Endothelial cell of umbilical vein (primary cell): ENCODE measurements around the gene ASS1. TPM values are rescaled to one million over a fixed set of nuclear protein-coding genes. Genes with fewer than 3 reads are reported as not detected.

Experiments used
- BruUV-seq: library from RNA; stranded (reverse); fragments of 400-500 nt; replicated peaks from 2 replicates; lab custom pipeline; 2021; lab: Mats Ljungman, UMichigan
- CTCF ChIA-PET: fragments of 300-600, 350-600 bp; sonication (Branson Sonifier 250); formaldehyde crosslinking; loops from one replicate; lab custom pipeline; 2021; ENCODE audit warnings: antibody characterized with exemption, inconsistent platforms; lab: Charles Lee
- POLR2A ChIA-PET: fragments of 300-600, 350-600 bp; sonication (Branson Sonifier 250); formaldehyde crosslinking; loops from one replicate; lab custom pipeline; 2021; ENCODE audit warnings: antibody characterized with exemption, inconsistent platforms; lab: Charles Lee
- DNase-seq: peaks from one replicate; pipeline ENCODE4 v3.0.0-alpha.2; 2011; ENCODE audit warnings: low read depth, low spot score
- FAIRE-seq: peaks from 2 replicates; lab custom pipeline; 2011; peaks lifted over from hg19 to GRCh38; lab: Jason Lieb, UNC
- H2AFZ ChIP-seq: 2 replicates; pipeline ENCODE4 v1.6.0; 2012; ENCODE audit warnings: low read depth, low read length, control low read depth, inconsistent platforms
- H3K27ac ChIP-seq: 2 replicates; pipeline ENCODE4 v1.5.1; 2011; ENCODE audit warnings: low read depth, mild to moderate bottlenecking, control low read depth, low read length, moderate library complexity; ENCODE audit not compliant: insufficient read depth
- H3K27me3 ChIP-seq, 2 experiments: 2 replicates each; pipeline versions ENCODE4 v1.6.0 to v1.6.1; 2011; ENCODE audit warnings: low read length in 2 of 2, mixed read lengths in 1 of 2; ENCODE audit not compliant: control insufficient read depth in 2 of 2, insufficient read depth in 2 of 2
- H3K36me3 ChIP-seq, 2 experiments: 2 replicates in 1 of 2; 3 replicates in 1 of 2; pipeline ENCODE4 v1.5.1; 2011; ENCODE audit warnings: low read length in 2 of 2, mild to moderate bottlenecking in 1 of 2, moderate library complexity in 1 of 2; ENCODE audit not compliant: control insufficient read depth in 2 of 2, insufficient read depth in 2 of 2; ENCODE audit errors: extremely low read depth in 1 of 2
- H3K4me1 ChIP-seq: 3 replicates; pipeline ENCODE4 v1.5.1; 2011; ENCODE audit warnings: mild to moderate bottlenecking, low read length; ENCODE audit not compliant: control insufficient read depth, insufficient read depth; ENCODE audit errors: extremely low read depth
- H3K4me2 ChIP-seq: 2 replicates; pipeline ENCODE4 v1.6.1; 2011; ENCODE audit warnings: low read length, control low read depth, mixed read lengths; ENCODE audit not compliant: insufficient read depth
- H3K4me3 ChIP-seq, 3 experiments: fragments of 200-600 bp in 1 of 3; sonication (generic), shearing (Covaris generic) in 1 of 3; replicated peaks in 1 of 3; 2 replicates each; pipeline ENCODE4 v1.5.1; 2011 to 2016; ENCODE audit warnings: control low read depth in 3 of 3, low read length in 3 of 3, mild to moderate bottlenecking in 2 of 3, inconsistent platforms in 1 of 3, low read depth in 1 of 3, moderate library complexity in 1 of 3; ENCODE audit not compliant: insufficient read depth in 1 of 3
- H3K79me2 ChIP-seq: 2 replicates; pipeline ENCODE4 v1.6.0; 2012; ENCODE audit warnings: low read length, inconsistent platforms; ENCODE audit not compliant: control insufficient read depth, insufficient read depth
- H3K9ac ChIP-seq: replicated peaks from 2 replicates; pipeline ENCODE3; 2011; ENCODE audit warnings: low read length, control low read depth; ENCODE audit not compliant: insufficient read depth; ENCODE audit errors: extremely low read depth
- H3K9me1 ChIP-seq: replicated peaks from 3 replicates; pipeline ENCODE4 v1.6.0; 2011; ENCODE audit warnings: mild to moderate bottlenecking, low read length; ENCODE audit not compliant: control insufficient read depth, insufficient read depth; ENCODE audit errors: extremely low read depth
- H3K9me3 ChIP-seq: replicated peaks from 2 replicates; pipeline ENCODE4 v1.5.1; 2012; ENCODE audit warnings: low read length, inconsistent platforms; ENCODE audit not compliant: control insufficient read depth, insufficient read depth
- H4K20me1 ChIP-seq: replicated peaks from 2 replicates; pipeline ENCODE3; 2011; ENCODE audit warnings: mild to moderate bottlenecking, low read length; ENCODE audit not compliant: control insufficient read depth, insufficient read depth; ENCODE audit errors: extremely low read depth
- EZH2 ChIP-seq: IDR thresholded peaks from 2 replicates; pipeline ENCODE4 v1.6.1; 2012; ENCODE audit warnings: borderline replicate concordance, low read depth, mild to moderate bottlenecking, moderate library complexity, low read length, inconsistent platforms; ENCODE audit not compliant: severe bottlenecking
- FOS ChIP-seq: IDR thresholded peaks from 2 replicates; pipeline ENCODE4 v1.6.1; 2011; ENCODE audit warnings: mild to moderate bottlenecking, low read length, moderate library complexity, borderline replicate concordance; ENCODE audit not compliant: insufficient read depth
- GATA2 ChIP-seq: IDR thresholded peaks from 2 replicates; pipeline ENCODE4 v1.7.0; 2011; ENCODE audit warnings: low read depth, mild to moderate bottlenecking, moderate library complexity, mixed read lengths, low read length; ENCODE audit not compliant: insufficient read length, insufficient read depth
- JUN ChIP-seq: IDR thresholded peaks from 2 replicates; pipeline ENCODE4 v1.6.1; 2011; ENCODE audit warnings: borderline replicate concordance, low read depth; ENCODE audit not compliant: insufficient read length, insufficient read depth
- MAX ChIP-seq: IDR thresholded peaks from 2 replicates; pipeline ENCODE4 v1.6.1; 2011; ENCODE audit not compliant: insufficient read depth, insufficient read length
- MYC ChIP-seq: IDR thresholded peaks from one replicate; pipeline ENCODE4 v1.6.1; 2011; ENCODE audit warnings: mild to moderate bottlenecking, low read depth, low read length
- POLR2A ChIP-seq: IDR thresholded peaks from 2 replicates; pipeline ENCODE4 v1.6.1; 2012; ENCODE audit warnings: low read depth, mild to moderate bottlenecking, control low read depth, low read length
- POLR2AphosphoS5 ChIP-seq: IDR thresholded peaks from 2 replicates; pipeline ENCODE4 v1.6.1; 2012; ENCODE audit warnings: low read depth, mild to moderate bottlenecking, control low read depth, low read length, moderate library complexity; ENCODE audit not compliant: insufficient read depth
- dilution Hi-C: fragments of 300-500 bp; cut with MboI; formaldehyde crosslinking; loops from one replicate; pipeline ENCODE4 v1.15.0; 2019; ENCODE audit warnings: low sequenced_read_pairs; ENCODE audit not compliant: extremely low pct_ligation_motif_present
- intact Hi-C: fragments of 100-400 bp; cut with micrococcal nuclease; formaldehyde crosslinking; loops from one replicate; pipeline ENCODE4 v1.10.0; 2022
- polyA plus RNA-seq, 4 experiments: library from polyadenylated mRNA; depleted of rRNA in 3 of 4; stranded (reverse) in 3 of 4; unstranded in 1 of 4; fragments of >200 nt; gene quantifications; 2 replicates each; pipeline versions ENCODE4 v1.2.1 to v1.2.3, GENCODE V29; 2011 to 2012; ENCODE audit warnings: missing spikeins in 1 of 4
- total RNA-seq: library from RNA; stranded (reverse); gene quantifications from 2 replicates; pipeline ENCODE4 v1.2.3, GENCODE V29; 2021
- TF ChIP-seq, protein P1 (sequence below), 2 donors: IDR thresholded peaks; 1 replicate in 1 of 2; 2 replicates in 1 of 2; pipeline ENCODE4 v1.5.1; 2011; ENCODE audit warnings: low read length in 2 of 2, mild to moderate bottlenecking in 2 of 2, moderate library complexity in 2 of 2, control low read depth in 1 of 2, inconsistent platforms in 1 of 2, low read depth in 1 of 2; ENCODE audit not compliant: insufficient read depth in 1 of 2; ENCODE audit errors: extremely low read depth in 1 of 2

The ASS1 gene
- total and polyA plus RNA-seq, 2 donors (not counting 3 experiments of a cell fraction or from before 2014, with no cell fraction given): 3.6 to 12.4 TPM

- intact Hi-C loops: no loop called here
- no peak overlapping the region for H3K27ac ChIP-seq
- no peak for DNase-seq
- FAIRE-seq: no peak
- H3K27me3 ChIP-seq: no peaks in the 10 kb centered on the region
- H3K36me3 ChIP-seq: no peaks in the 10 kb centered on the region
- no peaks in the 10 kb centered on the region for H3K9me3 ChIP-seq
- ChIA-PET CTCF (no interaction called here), POLR2A (no interaction called here)
- H3K4me2 ChIP-seq: no peak overlapping the region
- no peaks in the 10 kb centered on the region for H3K9me1 ChIP-seq
- H4K20me1 ChIP-seq: no peaks in the 10 kb centered on the region
- H3K4me3 ChIP-seq: no peak overlapping the region
- H3K4me1 ChIP-seq: no peaks in the 10 kb centered on the region
- H3K9ac ChIP-seq: no peak overlapping the region
- no peak overlapping the region for H2AFZ ChIP-seq
- TF ChIP-seq FOS (no peak), POLR2AphosphoS5 (no peak)
- no peaks in the 10 kb centered on the region for H3K79me2 ChIP-seq
- dilution Hi-C loops: no loop called here
- BruUV-seq: no TSS peak
These were observed 33.4 kb downstream of the ASS1 start for GRCh38 chr9:130478152-130478551.

DNA sequence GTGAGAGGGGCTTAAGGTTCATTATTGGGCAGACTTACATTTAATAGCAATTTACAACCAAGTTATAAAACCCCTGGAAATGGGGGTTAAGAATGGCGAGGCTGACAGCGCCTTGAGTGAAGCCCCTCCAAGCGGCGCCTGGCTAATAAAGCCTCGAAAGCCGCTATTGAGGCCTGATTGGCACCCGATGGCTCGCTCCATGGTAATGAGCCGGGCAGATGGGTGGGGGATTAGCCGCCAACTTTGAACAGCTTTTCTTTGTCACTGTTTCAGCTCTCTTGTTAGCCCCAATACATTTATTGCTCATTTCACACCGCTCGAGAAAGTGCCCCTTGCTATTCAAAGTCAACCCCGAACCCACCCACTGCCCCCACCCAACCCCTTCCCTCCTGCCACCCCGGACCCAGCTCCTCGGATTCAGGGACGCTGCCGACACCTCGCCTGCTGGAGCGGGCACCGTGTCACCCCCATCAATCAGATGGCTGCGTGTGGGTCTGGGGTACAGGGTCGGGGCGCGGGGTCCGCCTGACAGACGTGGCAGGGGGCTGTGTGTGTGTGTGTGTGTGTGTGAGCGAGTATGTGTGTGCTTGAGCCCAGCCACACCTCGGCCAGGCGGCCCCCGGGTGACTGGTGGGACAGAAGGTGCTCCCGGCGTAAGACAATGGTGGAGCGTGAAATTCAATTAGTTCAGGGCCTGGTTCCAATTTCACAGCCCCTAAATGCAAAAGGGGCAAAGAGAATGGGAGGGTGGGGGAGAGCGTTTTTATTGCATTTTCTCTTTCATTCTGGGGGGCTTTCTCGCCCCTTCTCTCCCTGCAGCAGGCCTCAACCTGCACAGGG is 34.2 kb downstream of the ASS1 start:
- FAIRE-seq (no peak), DNase-seq (no peak)
- H3K4me3 ChIP-seq: no peak overlapping the region
- H3K79me2 ChIP-seq: no peaks in the 10 kb centered on the region
- dilution Hi-C loops (no loop called here), intact Hi-C loops (no loop called here)
- no peak overlapping the region for H3K9ac ChIP-seq
- no peaks in the 10 kb centered on the region for H4K20me1 ChIP-seq
- no peaks in the 10 kb centered on the region for H3K9me1 ChIP-seq
- H3K4me2 ChIP-seq: no peak overlapping the region
- H2AFZ ChIP-seq: no peak overlapping the region
- H3K36me3 ChIP-seq: no peaks in the 10 kb centered on the region
- H3K9me3 ChIP-seq: no peaks in the 10 kb centered on the region
- H3K27ac ChIP-seq: no peak overlapping the region
- ChIA-PET CTCF (interaction anchor here (1.1 kb wide), 1 partner anchor 555 kb away, joined by 3 read pairs; no protein-coding TSS in a partner anchor), POLR2A (no interaction called here)
- H3K27me3 ChIP-seq: no peaks in the 10 kb centered on the region
- TF ChIP-seq EZH2 (no peak), FOS (no peak), JUN (no peak), POLR2A (no peak), MAX (no peak), MYC (no peak), POLR2AphosphoS5 (no peak), GATA2 (no peak)
- TF ChIP-seq, protein P1, sequence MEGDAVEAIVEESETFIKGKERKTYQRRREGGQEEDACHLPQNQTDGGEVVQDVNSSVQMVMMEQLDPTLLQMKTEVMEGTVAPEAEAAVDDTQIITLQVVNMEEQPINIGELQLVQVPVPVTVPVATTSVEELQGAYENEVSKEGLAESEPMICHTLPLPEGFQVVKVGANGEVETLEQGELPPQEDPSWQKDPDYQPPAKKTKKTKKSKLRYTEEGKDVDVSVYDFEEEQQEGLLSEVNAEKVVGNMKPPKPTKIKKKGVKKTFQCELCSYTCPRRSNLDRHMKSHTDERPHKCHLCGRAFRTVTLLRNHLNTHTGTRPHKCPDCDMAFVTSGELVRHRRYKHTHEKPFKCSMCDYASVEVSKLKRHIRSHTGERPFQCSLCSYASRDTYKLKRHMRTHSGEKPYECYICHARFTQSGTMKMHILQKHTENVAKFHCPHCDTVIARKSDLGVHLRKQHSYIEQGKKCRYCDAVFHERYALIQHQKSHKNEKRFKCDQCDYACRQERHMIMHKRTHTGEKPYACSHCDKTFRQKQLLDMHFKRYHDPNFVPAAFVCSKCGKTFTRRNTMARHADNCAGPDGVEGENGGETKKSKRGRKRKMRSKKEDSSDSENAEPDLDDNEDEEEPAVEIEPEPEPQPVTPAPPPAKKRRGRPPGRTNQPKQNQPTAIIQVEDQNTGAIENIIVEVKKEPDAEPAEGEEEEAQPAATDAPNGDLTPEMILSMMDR (IDR thresholded peaks at IDR 0.05; ENCODE audit: extremely low read depth in 1 of 2, insufficient read depth in 1 of 2, low read depth in 1 of 2, low read length in 2 of 2): no peak
- BruUV-seq: no TSS peak
- no peaks in the 10 kb centered on the region for H3K4me1 ChIP-seq
